ENCODE measurements around the gene SH3BP5L. TPM values are rescaled to one million over a fixed set of nuclear protein-coding genes. Genes with fewer than 3 reads are reported as not detected.
A peak's percentile ranks its signal among the peaks of the same experiment; 100 is the strongest.
"Not testable (repeated sequence)": the region's sequence is repeated elsewhere in the genome, so short reads cannot be mapped to it uniquely, and the experiment has no call there.

The SH3BP5L gene
- total RNA-seq, 8 experiments from 2014 or later, result 13.9 to 39.9 (median 22.6) TPM

DNA sequence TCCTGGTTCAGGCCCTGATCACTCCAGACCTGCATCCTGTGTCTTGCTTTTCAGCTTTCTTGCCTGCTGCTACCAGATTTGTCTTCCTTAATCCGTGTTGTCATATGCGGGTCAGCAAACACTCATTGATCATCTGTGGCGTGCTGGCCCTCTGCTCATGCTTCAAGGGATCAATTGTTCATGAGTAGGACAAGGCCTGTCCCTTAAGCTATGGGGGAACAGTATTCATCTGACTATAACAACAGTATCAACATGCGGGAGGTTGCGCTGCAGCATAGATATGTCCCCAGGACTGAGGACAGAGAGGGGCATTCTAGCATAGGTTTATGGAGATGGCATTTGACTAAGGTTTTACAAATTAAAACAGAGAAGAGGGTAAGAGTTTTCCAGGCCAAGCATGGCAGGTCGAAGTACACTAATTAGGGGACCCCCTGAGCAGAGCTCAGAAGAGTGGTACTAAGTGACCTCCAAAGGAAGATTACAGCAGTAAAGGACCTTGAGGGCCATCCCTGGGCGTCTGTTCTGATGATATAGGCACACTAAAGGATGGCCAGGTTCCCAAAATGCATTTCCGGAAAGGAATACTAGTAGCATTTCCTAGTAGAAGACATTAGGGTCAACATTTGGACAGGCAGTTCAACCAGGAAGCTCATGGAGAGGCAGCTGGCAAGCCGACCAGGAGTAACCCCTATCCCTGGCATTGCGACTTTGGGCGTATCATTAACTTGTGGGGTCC lies 11.5 kb upstream of the SH3BP5L start:
- peak overlapping the region; percentile 11 to 18 for H3K27ac ChIP-seq
- peak overlapping the region; percentile 78 to 82 (median 79) for H3K4me3 ChIP-seq
- ATAC-seq (replicated peaks in 6 of 8), result no peak
- 0 to 79% (median 59%) methylated on average over 3 to 9 of the region's 11 CpGs; no CpG with 5 or more reads in 3 of the 10 experiments for WGBS, 10 experiments
- peaks cover 8 to 9% of the 10 kb centered on the region in 2 donors for H3K4me1 ChIP-seq (replicated peaks in 1 of 2)
- in situ Hi-C loops (cut with MboI; ENCODE audit: low pct_unique_long_range_greater_than_20kb in 2 of 9, low sequenced_read_pairs in 9 of 9, unreplicated experiment in 9 of 9), result no loop called here

DNA sequence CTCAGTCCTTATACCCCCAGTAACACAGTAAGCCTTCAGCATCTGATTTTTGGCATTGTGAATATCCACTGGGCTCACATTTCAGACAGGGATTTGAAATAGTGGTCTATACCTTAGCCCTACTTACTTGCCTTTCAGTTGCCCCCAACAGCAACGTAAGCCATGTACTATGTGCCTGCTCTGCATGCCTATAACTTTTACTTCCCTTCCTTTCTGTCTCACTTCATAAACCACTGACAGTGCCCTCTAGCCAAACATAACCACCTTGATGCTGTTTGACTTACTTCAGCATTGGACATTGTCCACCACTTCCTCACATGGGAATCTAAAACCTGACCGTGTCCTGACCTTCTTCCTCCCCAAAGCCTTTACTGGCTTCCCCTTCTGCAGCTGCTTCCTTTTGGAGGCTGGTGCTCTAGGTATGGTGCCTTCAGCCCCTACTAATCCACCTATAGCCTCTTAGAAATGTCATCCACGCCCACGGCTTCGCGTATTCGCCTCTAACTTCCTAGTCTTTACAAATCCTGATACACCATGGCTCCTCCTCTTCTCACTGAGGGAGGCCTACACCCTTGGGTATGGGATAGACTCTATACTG lies 8.7 kb upstream of the SH3BP5L start:
- in situ Hi-C loops (cut with MboI; ENCODE audit: low pct_unique_long_range_greater_than_20kb in 2 of 9, low sequenced_read_pairs in 9 of 9, unreplicated experiment in 9 of 9), result no loop called here
- H3K4me3 ChIP-seq, result no peak overlapping the region
- H3K27ac ChIP-seq, result no peak overlapping the region
- 0 to 80% (median 66%) methylated on average over 1 to 7 of the region's 7 CpGs; no CpG with 5 or more reads in 1 of the 10 experiments for WGBS, 10 experiments
- no peak for ATAC-seq (replicated peaks in 6 of 8)
- peaks cover 6 to 7% of the 10 kb centered on the region in 2 donors for H3K4me1 ChIP-seq (replicated peaks in 1 of 2)

DNA sequence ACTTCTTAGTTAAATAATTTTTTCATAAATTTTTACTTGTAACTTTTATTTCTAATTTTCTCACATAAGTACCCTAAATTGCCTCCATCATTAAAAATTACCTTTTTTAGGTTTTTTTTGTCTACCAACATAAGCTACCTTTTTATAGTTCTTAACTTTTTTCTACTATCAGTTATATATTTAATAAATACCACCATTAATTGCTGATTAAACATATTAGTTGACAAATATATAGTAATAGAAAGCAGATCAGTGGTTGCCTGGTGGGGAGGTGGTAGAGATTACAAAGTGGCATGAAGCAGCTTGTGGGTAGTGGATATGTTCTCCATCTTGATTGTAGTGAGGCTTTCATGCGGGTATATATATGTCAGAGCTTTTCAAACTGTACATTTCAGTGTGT lies 6.1 kb upstream of the SH3BP5L start:
- no peak overlapping the region for H3K27ac ChIP-seq
- no peak for ATAC-seq (replicated peaks in 6 of 8)
- WGBS, 10 experiments, result 50 to 100% (median 100%) methylated on average over 1 of the region's 1 CpG; no CpG with 5 or more reads in 3 of the 10 experiments
- in situ Hi-C loops (cut with MboI; ENCODE audit: low pct_unique_long_range_greater_than_20kb in 2 of 9, low sequenced_read_pairs in 9 of 9, unreplicated experiment in 9 of 9), result no loop called here
- H3K4me1 ChIP-seq (replicated peaks in 1 of 2), result peaks cover 2 to 4% of the 10 kb centered on the region in 2 donors
- no peak overlapping the region for H3K4me3 ChIP-seq

DNA sequence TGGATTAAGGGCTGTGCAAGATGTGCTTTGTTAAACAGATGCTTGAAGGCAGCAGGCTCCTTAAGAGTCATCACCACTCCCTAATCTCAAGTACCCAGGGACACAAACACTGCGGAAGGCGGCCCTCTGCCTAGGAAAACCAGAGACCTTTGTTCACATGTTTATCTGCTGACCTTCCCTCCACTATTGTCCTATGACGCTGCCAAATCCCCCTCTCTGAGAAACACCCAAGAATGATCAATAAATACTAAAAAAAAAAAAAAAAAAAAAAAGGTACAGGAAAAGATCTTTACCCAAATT lies 5.0 kb upstream of the SH3BP5L start:
- ATAC-seq (replicated peaks in 6 of 8); H3K4me1 ChIP-seq (replicated peaks in 1 of 2); H3K4me3 ChIP-seq; in situ Hi-C loops (cut with MboI; ENCODE audit: low pct_unique_long_range_greater_than_20kb in 2 of 9, low sequenced_read_pairs in 9 of 9, unreplicated experiment in 9 of 9); H3K27ac ChIP-seq: not testable (repeated sequence)
- WGBS, 10 experiments, result 0 to 83% (median 46%) methylated on average over 1 to 3 of the region's 3 CpGs; no CpG with 5 or more reads in 2 of the 10 experiments

DNA sequence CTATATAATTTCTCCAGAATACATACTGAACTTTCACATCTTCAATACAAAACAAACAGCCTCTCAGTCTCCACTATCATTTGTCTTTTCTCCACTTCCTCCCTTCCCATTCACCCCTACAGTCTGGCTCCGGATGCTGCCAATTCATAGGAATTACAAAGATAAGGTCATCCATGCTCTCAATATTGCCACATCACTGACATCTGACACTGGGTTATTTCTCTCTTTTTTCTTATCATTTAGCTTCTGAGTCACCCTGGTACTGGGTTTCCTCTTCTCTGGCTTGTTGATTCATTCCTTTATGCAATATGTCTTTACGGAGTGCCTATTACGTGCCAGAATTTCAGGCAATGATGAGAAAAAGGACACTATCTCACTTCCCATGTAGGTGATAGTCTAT lies 3.1 kb upstream of the SH3BP5L start:
- Histone ChIP-seq H3K4me3 (no peak overlapping the region), H3K27ac (no peak overlapping the region), H3K4me1 (replicated peaks in 1 of 2) (peaks cover 16 to 20% of the 10 kb centered on the region in 2 donors)
- in situ Hi-C loops (cut with MboI; ENCODE audit: low pct_unique_long_range_greater_than_20kb in 2 of 9, low sequenced_read_pairs in 9 of 9, unreplicated experiment in 9 of 9), result no loop called here
- no peak for ATAC-seq (replicated peaks in 6 of 8)
- WGBS, 10 experiments, result 17 to 85% (median 73%) methylated on average over 1 to 3 of the region's 3 CpGs; no CpG with 5 or more reads in 1 of the 10 experiments

DNA sequence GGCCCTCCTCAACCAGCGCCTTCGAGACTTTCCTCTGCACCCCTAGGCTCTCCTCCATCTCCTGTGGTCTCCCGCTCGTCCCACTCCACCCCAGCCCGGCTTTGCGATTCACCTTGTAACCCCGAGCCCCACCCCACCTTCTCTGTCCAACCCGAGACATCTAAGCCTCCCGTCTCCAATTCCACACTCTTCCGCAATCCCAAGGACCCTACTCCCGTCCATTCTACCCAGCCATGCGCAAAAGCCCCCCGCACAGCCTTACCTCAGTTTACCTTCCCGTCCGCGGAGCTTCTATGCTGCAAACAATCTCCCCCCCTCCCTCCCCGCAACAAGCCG lies 174 bp downstream of the SH3BP5L start:
- Histone ChIP-seq H3K4me1 (replicated peaks in 1 of 2) (peaks cover 26 to 28% of the 10 kb centered on the region in 2 donors), H3K4me3 (peak overlapping the region; percentile 76 to 95 (median 79)), H3K27ac (peak overlapping the region; percentile 97 to 99)
- ATAC-seq (replicated peaks in 6 of 8), result peak; percentile 13 to 34 (median 26)
- in situ Hi-C loops (cut with MboI; ENCODE audit: low pct_unique_long_range_greater_than_20kb in 2 of 9, low sequenced_read_pairs in 9 of 9, unreplicated experiment in 9 of 9), result no loop called here
- WGBS, 10 experiments, result 0 to 3% (median 0%) methylated on average over 1 to 7 of the region's 18 CpGs; no CpG with 5 or more reads in 7 of the 10 experiments

DNA sequence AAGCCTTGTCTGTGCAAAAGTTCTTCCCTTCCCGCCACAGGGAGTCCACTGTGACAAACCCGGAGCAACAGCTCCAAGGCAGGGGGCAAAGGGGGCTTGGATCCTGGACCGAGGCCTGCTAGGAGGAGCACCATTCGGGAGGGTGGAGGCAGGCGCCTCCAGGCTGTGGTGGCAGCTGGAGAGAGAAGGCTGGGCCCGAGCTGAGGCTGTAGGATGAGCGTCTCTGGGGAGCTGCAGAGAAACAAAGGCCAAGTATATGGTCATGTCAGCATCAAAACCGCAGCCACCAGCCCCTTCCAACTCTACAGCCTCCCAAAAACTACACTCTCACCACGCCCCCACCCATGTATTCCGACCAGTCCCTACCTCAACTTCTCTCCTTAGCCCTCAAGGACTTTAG lies 579 bp downstream of the SH3BP5L start:
- WGBS, 10 experiments, result 10 to 50% (median 22%) methylated on average over 1 to 8 of the region's 10 CpGs; no CpG with 5 or more reads in 3 of the 10 experiments
- peak overlapping the region; percentile 97 to 99 for H3K27ac ChIP-seq
- ATAC-seq (replicated peaks in 6 of 8), result peak in 2 of 8 experiments; percentile 2
- peak overlapping the region; percentile 76 to 95 (median 79) for H3K4me3 ChIP-seq
- in situ Hi-C loops (cut with MboI; ENCODE audit: low pct_unique_long_range_greater_than_20kb in 2 of 9, low sequenced_read_pairs in 9 of 9, unreplicated experiment in 9 of 9), result no loop called here
- peaks cover 26 to 28% of the 10 kb centered on the region in 2 donors for H3K4me1 ChIP-seq (replicated peaks in 1 of 2)

DNA sequence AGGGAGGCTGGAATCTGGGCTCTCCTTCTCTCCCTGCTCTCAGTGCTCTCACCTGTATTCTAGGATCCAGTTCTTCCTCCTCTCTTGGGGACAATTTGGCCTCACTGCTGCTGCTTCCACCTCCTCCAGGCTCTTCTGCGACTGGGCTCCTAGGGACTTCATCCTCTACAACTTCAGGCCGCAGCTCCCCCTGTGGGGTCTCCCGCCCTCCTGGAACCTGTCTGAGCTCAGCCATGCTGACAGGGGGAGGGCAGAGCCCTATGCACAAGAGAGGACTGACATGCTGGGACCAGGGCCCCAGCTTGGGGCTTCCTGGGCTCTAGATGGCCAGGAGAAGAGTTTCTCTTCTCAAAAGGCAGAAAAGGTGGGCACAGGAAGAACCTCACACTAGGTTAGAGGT lies 1.0 kb downstream of the SH3BP5L start:
- in situ Hi-C loops (cut with MboI; ENCODE audit: low pct_unique_long_range_greater_than_20kb in 2 of 9, low sequenced_read_pairs in 9 of 9, unreplicated experiment in 9 of 9), result no loop called here
- H3K27ac ChIP-seq, result no peak overlapping the region
- H3K4me1 ChIP-seq (replicated peaks in 1 of 2), result peaks cover 26 to 28% of the 10 kb centered on the region in 2 donors
- WGBS, 10 experiments, result 67 to 92% (median 80%) methylated on average over 1 to 3 of the region's 3 CpGs; no CpG with 5 or more reads in 5 of the 10 experiments
- H3K4me3 ChIP-seq, result peak overlapping the region; percentile 76 to 95 (median 79)
- ATAC-seq (replicated peaks in 6 of 8), result no peak

DNA sequence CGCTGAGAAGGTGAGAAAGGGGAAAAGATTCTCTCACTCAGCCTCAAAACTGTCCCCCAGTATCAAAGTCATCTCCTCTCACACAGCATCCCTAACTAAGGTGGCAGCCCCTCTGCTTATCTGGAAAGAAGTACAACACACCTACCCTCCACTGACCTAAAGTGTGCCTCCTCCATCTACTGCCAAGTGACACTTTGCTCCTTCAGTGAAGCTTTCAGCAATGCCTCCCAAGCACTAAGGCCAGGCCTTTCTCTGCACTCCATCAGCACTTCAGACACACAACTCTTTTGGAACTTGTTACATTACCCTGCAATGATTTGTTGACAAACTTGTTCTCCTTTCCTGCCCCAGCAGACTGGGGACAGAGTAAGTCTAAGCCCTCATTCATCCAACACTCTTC lies 1.4 kb downstream of the SH3BP5L start:
- in situ Hi-C loops (cut with MboI; ENCODE audit: low pct_unique_long_range_greater_than_20kb in 2 of 9, low sequenced_read_pairs in 9 of 9, unreplicated experiment in 9 of 9), result no loop called here
- Histone ChIP-seq H3K4me3 (peak overlapping the region in 1 of 5 donors; percentile 78), H3K4me1 (replicated peaks in 1 of 2) (peaks cover 26 to 28% of the 10 kb centered on the region in 2 donors), H3K27ac (no peak overlapping the region)
- no peak for ATAC-seq (replicated peaks in 6 of 8)
- 86 to 100% (median 100%) methylated on average over 1 of the region's 1 CpG; no CpG with 5 or more reads in 5 of the 10 experiments for WGBS, 10 experiments

DNA sequence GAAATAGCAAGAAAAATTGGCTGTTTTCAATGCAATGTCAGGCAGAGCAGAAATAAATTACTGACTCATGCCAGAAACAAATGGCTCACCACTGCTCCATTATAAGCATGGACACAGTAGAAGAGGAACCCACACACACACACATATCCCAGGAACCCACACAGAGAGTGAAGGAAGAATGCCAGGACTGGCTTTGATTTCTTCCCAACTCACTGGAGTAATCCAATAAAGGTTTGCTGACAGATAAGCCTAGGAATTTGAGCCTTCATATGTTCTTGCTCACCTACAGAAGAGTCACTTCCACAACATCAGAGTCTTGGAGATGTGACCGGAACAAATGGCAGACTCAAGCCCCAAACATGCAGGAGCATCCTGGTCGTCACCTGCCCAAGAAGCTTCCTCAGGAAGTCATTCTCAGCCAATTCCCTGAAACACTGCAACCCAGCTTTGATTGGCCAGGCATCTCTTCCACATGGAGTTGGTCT lies 2.2 kb downstream of the SH3BP5L start:
- Histone ChIP-seq H3K27ac (no peak overlapping the region), H3K4me1 (replicated peaks in 1 of 2) (peaks cover 26 to 28% of the 10 kb centered on the region in 2 donors), H3K4me3 (no peak overlapping the region)
- WGBS, 10 experiments, result 0 to 100% (median 91%) methylated on average over 1 to 2 of the region's 2 CpGs; no CpG with 5 or more reads in 2 of the 10 experiments
- in situ Hi-C loops (cut with MboI; ENCODE audit: low pct_unique_long_range_greater_than_20kb in 2 of 9, low sequenced_read_pairs in 9 of 9, unreplicated experiment in 9 of 9), result no loop called here
- no peak for ATAC-seq (replicated peaks in 6 of 8)

DNA sequence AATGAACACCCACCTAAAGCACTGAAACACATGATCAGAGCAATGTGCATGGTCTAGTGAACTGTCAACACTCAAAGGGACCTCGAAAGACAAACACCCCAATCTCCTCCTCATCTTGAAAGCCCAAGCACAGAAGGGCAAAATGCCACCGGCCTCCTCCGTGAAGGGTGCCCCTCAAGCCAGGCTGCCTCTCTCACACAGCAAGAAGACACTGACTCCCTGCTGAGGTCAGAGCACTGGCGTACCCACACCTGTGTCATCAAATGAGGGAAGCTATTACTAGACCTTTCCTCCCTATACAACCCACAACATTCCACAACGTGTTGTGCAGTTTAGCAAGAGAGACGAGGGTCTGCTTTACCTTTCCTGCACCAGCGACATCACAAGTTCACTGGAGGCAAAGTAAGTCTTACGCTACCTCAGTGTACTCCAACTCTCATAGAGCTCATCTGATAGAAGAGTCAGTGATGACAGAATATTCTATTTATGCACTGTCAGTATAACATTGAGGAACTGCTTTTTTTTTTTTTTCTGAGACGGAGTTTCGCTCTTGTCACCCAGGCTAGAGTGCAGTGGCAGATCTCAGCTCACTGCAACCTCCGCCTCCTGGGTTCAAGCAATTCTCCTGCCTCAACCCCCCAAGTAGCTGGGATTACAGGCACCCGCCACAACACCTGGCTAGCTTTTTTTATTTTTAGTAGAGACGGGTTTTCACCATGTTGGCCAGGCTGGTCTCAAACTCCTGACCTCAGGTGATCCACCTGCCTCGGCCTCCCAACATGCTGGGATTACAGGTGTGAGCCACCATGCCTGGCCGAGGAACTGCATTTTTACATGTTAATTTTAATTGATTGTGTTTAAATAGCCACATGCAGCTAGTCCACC lies 3.3 kb downstream of the SH3BP5L start:
- no peak overlapping the region for H3K27ac ChIP-seq

DNA sequence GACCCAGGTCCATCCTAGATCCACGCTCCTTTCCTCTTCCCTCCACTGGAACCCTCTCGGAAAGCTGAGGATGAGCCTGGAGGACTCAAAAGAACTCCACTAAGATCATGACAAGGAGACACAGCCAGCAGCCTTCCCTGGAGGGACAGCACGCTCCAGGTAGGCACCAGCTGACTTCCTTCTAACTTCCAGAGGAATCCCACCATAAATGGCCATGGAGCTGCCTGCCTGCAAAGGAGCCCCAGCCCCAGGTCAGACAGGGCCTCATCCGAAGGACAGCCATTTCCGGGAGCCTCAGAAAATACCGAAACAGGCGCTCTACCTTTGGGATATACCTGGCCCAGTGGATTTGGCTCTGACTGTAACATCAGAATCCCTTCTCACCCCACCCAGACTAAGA lies 4.1 kb downstream of the SH3BP5L start:
- ATAC-seq (replicated peaks in 6 of 8), result no peak
- 80 to 100% (median 95%) methylated on average over 1 to 7 of the region's 7 CpGs; no CpG with 5 or more reads in 5 of the 10 experiments for WGBS, 10 experiments
- H3K27ac ChIP-seq, result no peak overlapping the region
- peaks cover 21 to 22% of the 10 kb centered on the region in 2 donors for H3K4me1 ChIP-seq (replicated peaks in 1 of 2)
- in situ Hi-C loops (cut with MboI; ENCODE audit: low pct_unique_long_range_greater_than_20kb in 2 of 9, low sequenced_read_pairs in 9 of 9, unreplicated experiment in 9 of 9), result no loop called here
- H3K4me3 ChIP-seq, result no peak overlapping the region

More for the DNA sequence above, 3.3 kb downstream of the SH3BP5L start:
- in situ Hi-C loops (cut with MboI; ENCODE audit: low pct_unique_long_range_greater_than_20kb in 2 of 9, low sequenced_read_pairs in 9 of 9, unreplicated experiment in 9 of 9), result no loop called here
- Histone ChIP-seq H3K4me3 (no peak overlapping the region), H3K4me1 (replicated peaks in 1 of 2) (peaks cover 26 to 28% of the 10 kb centered on the region in 2 donors)
- 52 to 100% (median 90%) methylated on average over 1 to 14 of the region's 15 CpGs; no CpG with 5 or more reads in 1 of the 10 experiments for WGBS, 10 experiments
- no peak for ATAC-seq (replicated peaks in 6 of 8)

All from motor neuron (in vitro differentiated cells).